GM12891 (cell line): ENCODE results near the gene LMCD1.

Experiments
- DNase-seq: peaks from one replicate; pipeline ENCODE4 v3.0.0; 2011; ENCODE audit warnings: low spot score; ENCODE audit not compliant: insufficient read length
- FAIRE-seq: peaks from 2 replicates; lab custom pipeline; 2011; peaks lifted over from hg19 to GRCh38; lab: Jason Lieb, UNC
- PAX5 ChIP-seq: IDR thresholded peaks from 2 replicates; pipeline ENCODE4 v1.6.1; 2011; ENCODE audit warnings: low read length, moderate library complexity, mild to moderate bottlenecking; ENCODE audit not compliant: insufficient read depth, severe bottlenecking
- POLR2A ChIP-seq: IDR thresholded peaks from 2 replicates; pipeline ENCODE4 v1.6.1; 2011; ENCODE audit warnings: low read depth, low read length, control low read depth
- POLR2AphosphoS5 ChIP-seq: IDR thresholded peaks from 2 replicates; pipeline ENCODE4 v1.6.1; 2011; ENCODE audit warnings: low read depth, low read length, control low read depth
- POU2F2 ChIP-seq: IDR thresholded peaks from 2 replicates; pipeline ENCODE4 v1.6.1; 2011; ENCODE audit warnings: low read depth, mild to moderate bottlenecking, control low read depth, low read length, moderate library complexity
- SPI1 ChIP-seq: IDR thresholded peaks from 2 replicates; pipeline ENCODE4 v1.6.1; 2011; ENCODE audit warnings: low read depth, low read length, control low read depth
- TAF1 ChIP-seq: IDR thresholded peaks from 2 replicates; pipeline ENCODE4 v1.6.1; 2011; ENCODE audit warnings: low read depth, low read length, control low read depth

The LMCD1 gene

GRCh38 chr3:8555725-8556472, 54.3 kb downstream of the LMCD1 start:
- no peak for TF ChIP-seq TAF1
- no peak for TF ChIP-seq SPI1
- TF ChIP-seq PAX5, result no peak
- TF ChIP-seq POLR2AphosphoS5, result no peak
- no peak for TF ChIP-seq POLR2A
- TF ChIP-seq POU2F2, result no peak
- FAIRE-seq, result no peak
- no peak for DNase-seq

DNA sequence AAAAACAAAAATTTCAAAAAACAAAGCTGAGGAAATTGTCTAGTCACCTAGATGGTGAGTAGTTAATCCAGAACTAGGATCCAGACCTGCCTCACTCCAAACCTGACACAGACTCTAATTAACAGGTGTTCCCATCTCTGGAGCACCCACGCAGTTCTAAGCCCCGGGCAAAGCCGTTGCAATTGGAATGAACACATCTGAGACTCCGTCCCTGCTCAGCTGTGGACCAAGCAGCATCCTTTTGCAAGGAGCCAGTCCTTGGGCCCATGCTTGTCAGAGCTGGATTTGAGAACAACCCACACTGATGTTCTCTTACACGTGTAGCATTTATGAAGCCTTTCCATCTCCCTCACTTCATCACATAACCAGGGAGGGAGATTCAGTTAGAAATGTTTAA, 54.8 kb downstream of the LMCD1 start:
- DNase-seq, result no peak
- FAIRE-seq, result no peak
- TF ChIP-seq POLR2A (no peak), POLR2AphosphoS5 (no peak), POU2F2 (no peak)

GRCh38 chr3:8557298-8557697, 55.7 kb downstream of the LMCD1 start:
- DNase-seq, result no peak
- TF ChIP-seq TAF1, result no peak
- no peak for TF ChIP-seq POU2F2
- TF ChIP-seq POLR2AphosphoS5, result no peak
- no peak for TF ChIP-seq SPI1
- no peak for TF ChIP-seq PAX5
- no peak for TF ChIP-seq POLR2A
- FAIRE-seq, result no peak

GRCh38 chr3:8558645-8559044, 57.0 kb downstream of the LMCD1 start:
- FAIRE-seq (no peak), DNase-seq (no peak)
- TF ChIP-seq POLR2A (no peak), POLR2AphosphoS5 (no peak), SPI1 (no peak), PAX5 (no peak), TAF1 (no peak), POU2F2 (no peak)

GRCh38 chr3:8559351-8559750, 57.7 kb downstream of the LMCD1 start:
- TF ChIP-seq POU2F2 (no peak), PAX5 (no peak), POLR2A (no peak), SPI1 (no peak), POLR2AphosphoS5 (no peak), TAF1 (no peak)
- FAIRE-seq (no peak), DNase-seq (no peak)

GRCh38 chr3:8560366-8561007, 58.9 kb downstream of the LMCD1 start:
- DNase-seq, result no peak
- FAIRE-seq, result no peak
- TF ChIP-seq TAF1, result no peak
- no peak for TF ChIP-seq POLR2A
- TF ChIP-seq POLR2AphosphoS5, result no peak
- TF ChIP-seq SPI1, result no peak
- TF ChIP-seq POU2F2, result no peak
- no peak for TF ChIP-seq PAX5

GRCh38 chr3:8561370-8561769, 59.7 kb downstream of the LMCD1 start:
- TF ChIP-seq SPI1, result no peak
- TF ChIP-seq POLR2AphosphoS5, result no peak
- TF ChIP-seq POU2F2, result no peak
- no peak for TF ChIP-seq POLR2A
- TF ChIP-seq PAX5, result no peak
- no peak for TF ChIP-seq TAF1
- no peak for DNase-seq
- no peak for FAIRE-seq

DNA sequence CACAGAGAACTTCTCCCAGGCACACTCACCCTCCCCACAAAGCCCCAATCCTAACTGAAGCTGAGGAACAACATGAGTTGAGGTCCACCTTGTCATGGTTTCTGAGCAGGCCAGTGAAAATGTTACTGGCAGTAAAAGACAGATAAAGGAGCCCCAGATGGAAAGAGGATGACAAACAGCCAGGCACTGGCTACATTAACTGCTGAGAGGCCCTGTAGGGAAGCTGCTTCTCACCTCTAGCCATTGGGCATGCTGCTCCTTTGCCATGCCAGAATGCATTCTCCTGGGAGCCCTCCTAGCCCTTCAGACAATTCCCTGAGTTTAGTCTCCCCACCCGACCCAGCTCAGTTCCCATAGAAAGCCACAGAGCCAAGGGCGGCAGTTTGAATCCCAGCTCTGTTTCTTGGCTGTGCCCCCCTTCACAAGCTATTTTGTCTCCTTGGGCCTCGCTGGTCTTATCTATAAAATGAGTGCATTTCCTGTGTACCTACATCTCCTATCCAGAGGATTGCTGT, 60.5 kb downstream of the LMCD1 start:
- no peak for TF ChIP-seq POLR2A
- TF ChIP-seq SPI1, result no peak
- no peak for TF ChIP-seq POLR2AphosphoS5
- no peak for TF ChIP-seq TAF1
- no peak for TF ChIP-seq POU2F2
- no peak for TF ChIP-seq PAX5
- no peak for DNase-seq
- no peak for FAIRE-seq

GRCh38 chr3:8563146-8563545, 61.5 kb downstream of the LMCD1 start:
- DNase-seq (no peak), FAIRE-seq (no peak)
- TF ChIP-seq SPI1, result no peak
- TF ChIP-seq TAF1, result no peak
- TF ChIP-seq POLR2A, result no peak
- TF ChIP-seq POU2F2, result no peak
- TF ChIP-seq POLR2AphosphoS5, result no peak
- TF ChIP-seq PAX5, result no peak
